CD4-positive, alpha-beta T cell treated with Interleukin-12 subunit alpha and Interleukin-12 subunit beta, for 1 hour (primary cell): Measurements from ENCODE around the gene CCL23.

Source experiments
- DNase-seq: peaks from one replicate; pipeline ENCODE4 v3.0.0-alpha.2; 2020

Gene CCL23

GRCh38 chr17:35968520-35969054 lies 49.2 kb downstream of the CCL23 start:
- no peak for DNase-seq

DNA sequence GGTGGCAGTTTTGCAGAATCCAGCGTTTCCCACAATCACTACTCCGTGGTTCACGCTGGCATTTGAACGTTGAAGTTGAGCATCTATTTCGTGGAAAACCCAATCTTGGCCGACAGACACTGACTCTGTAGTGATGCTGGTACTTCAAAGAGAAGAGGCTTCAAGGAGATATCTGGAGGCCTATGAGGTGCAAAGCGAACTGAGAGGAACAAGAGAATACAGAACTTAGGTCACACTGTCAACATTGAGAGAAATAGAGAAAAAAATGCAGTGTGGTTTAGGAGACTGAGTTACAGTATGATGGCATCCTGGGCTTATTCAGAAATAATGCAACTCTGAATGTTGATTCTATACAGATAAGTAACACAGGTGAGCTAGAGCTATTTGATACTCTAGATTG lies 52.5 kb downstream of the CCL23 start:
- DNase-seq: no peak

- no peak for DNase-seq
Measured at GRCh38 chr17:35963663-35964062, 54.1 kb downstream of the CCL23 start.
